ENCODE results near the gene ZNF414.

Gene ZNF414

GRCh38 chr19:8487137-8487851 is 26.7 kb downstream of the ZNF414 start:
- Histone ChIP-seq H3K27me3 (ENCODE audit: control insufficient read depth, insufficient read depth, low read length) (no peaks in the 10 kb centered on the region), H3K4me3 (ENCODE audit: low read depth, low read length) (no peak overlapping the region), H3K9ac (ENCODE audit: low read depth, low read length) (no peak overlapping the region), H3K9me3 (ENCODE audit: control insufficient read depth, insufficient read depth, low read length) (no peaks in the 10 kb centered on the region), H3K4me1 (ENCODE audit: control insufficient read depth, insufficient read depth, low read length) (no peaks in the 10 kb centered on the region), H3K36me3 (ENCODE audit: control insufficient read depth, insufficient read depth, low read length) (peaks cover 60% of the 10 kb centered on the region)

DNA sequence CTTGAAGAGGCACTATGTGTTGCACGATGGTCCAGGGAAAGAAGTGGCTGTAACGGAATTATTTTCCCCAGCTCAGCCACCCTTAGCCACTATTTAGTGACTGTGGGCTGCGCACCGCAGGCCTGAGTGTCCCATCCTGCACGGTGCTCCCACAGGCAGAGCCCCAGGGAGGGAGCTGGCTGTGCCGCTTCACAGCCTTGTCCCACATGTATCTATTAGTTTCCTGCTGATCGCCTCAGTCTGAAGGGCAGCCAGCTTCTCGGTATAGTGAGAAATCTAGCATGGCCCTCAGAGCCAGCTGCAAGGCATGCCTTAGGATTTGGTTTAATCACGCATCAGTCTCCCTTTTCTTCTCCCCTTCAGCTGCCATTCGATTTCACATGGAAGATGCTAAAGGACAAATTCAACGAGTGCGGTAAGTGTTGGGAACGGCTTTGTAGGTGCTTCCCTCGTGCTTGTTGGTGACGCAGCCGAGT is 27.3 kb downstream of the ZNF414 start:
- no peaks in the 10 kb centered on the region for H3K27me3 ChIP-seq (ENCODE audit: control insufficient read depth, insufficient read depth, low read length)
- H3K4me3 ChIP-seq (ENCODE audit: low read depth, low read length), result no peak overlapping the region
- H3K9me3 ChIP-seq (ENCODE audit: control insufficient read depth, insufficient read depth, low read length), result no peaks in the 10 kb centered on the region
- no peaks in the 10 kb centered on the region for H3K4me1 ChIP-seq (ENCODE audit: control insufficient read depth, insufficient read depth, low read length)
- peaks cover 62% of the 10 kb centered on the region for H3K36me3 ChIP-seq (ENCODE audit: control insufficient read depth, insufficient read depth, low read length)
- H3K9ac ChIP-seq (ENCODE audit: low read depth, low read length), result no peak overlapping the region

- Histone ChIP-seq H3K36me3 (ENCODE audit: control insufficient read depth, insufficient read depth, low read length) (peaks cover 62% of the 10 kb centered on the region), H3K4me3 (ENCODE audit: low read depth, low read length) (no peak overlapping the region), H3K9me3 (ENCODE audit: control insufficient read depth, insufficient read depth, low read length) (no peaks in the 10 kb centered on the region), H3K27me3 (ENCODE audit: control insufficient read depth, insufficient read depth, low read length) (no peaks in the 10 kb centered on the region), H3K4me1 (ENCODE audit: control insufficient read depth, insufficient read depth, low read length) (peaks cover 4% of the 10 kb centered on the region), H3K9ac (ENCODE audit: low read depth, low read length) (no peak overlapping the region)
Measured at GRCh38 chr19:8485561-8486371, 28.2 kb downstream of the ZNF414 start.

DNA sequence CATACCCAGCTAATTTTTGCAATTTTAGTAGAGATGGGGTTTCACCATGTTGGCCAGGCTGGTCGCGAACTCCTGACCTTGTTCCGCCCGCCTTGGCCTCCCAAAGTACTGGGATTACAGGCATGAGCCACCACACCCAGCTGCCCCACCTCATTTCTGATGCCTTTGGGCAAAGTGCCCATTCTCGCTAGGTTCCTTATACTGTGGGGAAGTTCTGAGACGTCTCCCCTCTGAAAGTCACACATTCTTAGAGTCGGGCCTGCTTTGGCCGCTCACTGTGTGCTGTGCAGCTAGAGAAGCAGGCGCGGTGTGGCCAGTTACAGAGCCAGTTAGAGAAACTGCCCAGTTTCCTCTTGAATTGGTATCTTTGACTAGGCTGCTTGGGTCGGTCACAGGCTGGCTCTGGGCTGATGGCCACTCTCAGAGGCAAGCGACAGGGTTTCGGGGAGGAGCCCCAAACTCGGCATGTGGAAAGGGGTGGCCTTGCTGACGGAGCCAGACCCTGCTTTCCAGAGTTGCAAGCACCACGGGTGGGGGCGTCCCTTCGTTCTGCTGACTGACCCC is 29.6 kb downstream of the ZNF414 start:
- Histone ChIP-seq H3K4me1 (ENCODE audit: control insufficient read depth, insufficient read depth, low read length) (peaks cover 4% of the 10 kb centered on the region), H3K27me3 (ENCODE audit: control insufficient read depth, insufficient read depth, low read length) (no peaks in the 10 kb centered on the region), H3K9me3 (ENCODE audit: control insufficient read depth, insufficient read depth, low read length) (no peaks in the 10 kb centered on the region), H3K4me3 (ENCODE audit: low read depth, low read length) (no peak overlapping the region), H3K36me3 (ENCODE audit: control insufficient read depth, insufficient read depth, low read length) (peaks cover 62% of the 10 kb centered on the region), H3K9ac (ENCODE audit: low read depth, low read length) (no peak overlapping the region)

GRCh38 chr19:8483165-8483564 is 30.8 kb downstream of the ZNF414 start:
- Histone ChIP-seq H3K4me3 (ENCODE audit: low read depth, low read length) (no peak overlapping the region), H3K4me1 (ENCODE audit: control insufficient read depth, insufficient read depth, low read length) (peaks cover 4% of the 10 kb centered on the region), H3K9me3 (ENCODE audit: control insufficient read depth, insufficient read depth, low read length) (no peaks in the 10 kb centered on the region), H3K36me3 (ENCODE audit: control insufficient read depth, insufficient read depth, low read length) (peaks cover 61% of the 10 kb centered on the region), H3K27me3 (ENCODE audit: control insufficient read depth, insufficient read depth, low read length) (no peaks in the 10 kb centered on the region), H3K9ac (ENCODE audit: low read depth, low read length) (no peak overlapping the region)

DNA sequence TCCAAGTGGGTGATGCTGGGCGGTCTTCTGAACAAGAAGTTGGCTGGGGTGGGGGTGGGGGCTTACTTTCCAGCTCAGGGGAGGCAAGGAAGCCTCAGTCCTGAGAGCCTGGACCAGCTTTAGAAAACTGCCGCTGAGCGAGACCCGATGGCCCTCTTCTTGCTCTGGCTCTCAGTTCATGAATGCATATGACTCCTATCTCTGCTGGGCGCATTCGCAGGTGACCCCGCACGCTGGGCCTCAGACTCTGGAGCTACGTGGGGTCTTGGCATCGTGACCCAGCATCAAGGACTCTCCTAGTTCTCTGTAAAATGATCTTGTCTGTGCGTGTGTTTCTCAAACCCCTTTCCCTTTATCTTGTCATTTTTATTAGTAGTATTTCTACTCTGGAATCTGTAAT is 31.3 kb downstream of the ZNF414 start:
- Histone ChIP-seq H3K4me1 (ENCODE audit: control insufficient read depth, insufficient read depth, low read length) (peaks cover 4% of the 10 kb centered on the region), H3K36me3 (ENCODE audit: control insufficient read depth, insufficient read depth, low read length) (peaks cover 61% of the 10 kb centered on the region), H3K27me3 (ENCODE audit: control insufficient read depth, insufficient read depth, low read length) (no peaks in the 10 kb centered on the region), H3K4me3 (ENCODE audit: low read depth, low read length) (no peak overlapping the region), H3K9ac (ENCODE audit: low read depth, low read length) (no peak overlapping the region), H3K9me3 (ENCODE audit: control insufficient read depth, insufficient read depth, low read length) (no peaks in the 10 kb centered on the region)

- H3K4me3 ChIP-seq (ENCODE audit: low read depth, low read length), result no peak overlapping the region
- H3K27me3 ChIP-seq (ENCODE audit: control insufficient read depth, insufficient read depth, low read length), result no peaks in the 10 kb centered on the region
- peaks cover 4% of the 10 kb centered on the region for H3K4me1 ChIP-seq (ENCODE audit: control insufficient read depth, insufficient read depth, low read length)
- no peak overlapping the region for H3K9ac ChIP-seq (ENCODE audit: low read depth, low read length)
- no peaks in the 10 kb centered on the region for H3K9me3 ChIP-seq (ENCODE audit: control insufficient read depth, insufficient read depth, low read length)
- H3K36me3 ChIP-seq (ENCODE audit: control insufficient read depth, insufficient read depth, low read length), result peaks cover 58% of the 10 kb centered on the region
Measured at GRCh38 chr19:8481616-8482015, 32.4 kb downstream of the ZNF414 start.

GRCh38 chr19:8481201-8481600 is 32.8 kb downstream of the ZNF414 start:
- Histone ChIP-seq H3K36me3 (ENCODE audit: control insufficient read depth, insufficient read depth, low read length) (peaks cover 54% of the 10 kb centered on the region), H3K4me1 (ENCODE audit: control insufficient read depth, insufficient read depth, low read length) (peaks cover 4% of the 10 kb centered on the region), H3K4me3 (ENCODE audit: low read depth, low read length) (no peak overlapping the region), H3K9ac (ENCODE audit: low read depth, low read length) (no peak overlapping the region), H3K9me3 (ENCODE audit: control insufficient read depth, insufficient read depth, low read length) (no peaks in the 10 kb centered on the region), H3K27me3 (ENCODE audit: control insufficient read depth, insufficient read depth, low read length) (no peaks in the 10 kb centered on the region)

DNA sequence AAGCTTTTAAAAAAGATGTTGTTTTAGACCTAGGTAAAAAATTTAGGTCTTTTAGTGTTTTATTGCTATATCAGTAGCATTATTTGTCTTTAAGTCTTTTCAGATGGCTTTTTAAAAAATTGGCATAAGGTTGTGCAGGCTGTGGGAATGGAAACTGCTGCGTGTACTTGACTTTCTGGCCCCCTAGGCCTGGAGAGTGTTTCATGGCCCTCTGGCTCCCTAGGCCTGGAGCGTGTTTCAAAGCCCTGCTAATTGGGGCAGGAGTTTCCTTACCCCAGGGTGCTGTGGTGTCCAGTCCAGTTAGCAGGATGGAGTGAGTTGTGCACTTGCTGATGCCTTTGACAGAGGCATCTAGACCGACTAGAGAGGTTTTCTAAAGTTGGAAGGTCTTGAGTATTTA is 35.4 kb downstream of the ZNF414 start:
- Histone ChIP-seq H3K27me3 (ENCODE audit: control insufficient read depth, insufficient read depth, low read length) (no peaks in the 10 kb centered on the region), H3K4me1 (ENCODE audit: control insufficient read depth, insufficient read depth, low read length) (peaks cover 4% of the 10 kb centered on the region), H3K9me3 (ENCODE audit: control insufficient read depth, insufficient read depth, low read length) (no peaks in the 10 kb centered on the region), H3K36me3 (ENCODE audit: control insufficient read depth, insufficient read depth, low read length) (peaks cover 44% of the 10 kb centered on the region), H3K9ac (ENCODE audit: low read depth, low read length) (no peak overlapping the region), H3K4me3 (ENCODE audit: low read depth, low read length) (no peak overlapping the region)

DNA sequence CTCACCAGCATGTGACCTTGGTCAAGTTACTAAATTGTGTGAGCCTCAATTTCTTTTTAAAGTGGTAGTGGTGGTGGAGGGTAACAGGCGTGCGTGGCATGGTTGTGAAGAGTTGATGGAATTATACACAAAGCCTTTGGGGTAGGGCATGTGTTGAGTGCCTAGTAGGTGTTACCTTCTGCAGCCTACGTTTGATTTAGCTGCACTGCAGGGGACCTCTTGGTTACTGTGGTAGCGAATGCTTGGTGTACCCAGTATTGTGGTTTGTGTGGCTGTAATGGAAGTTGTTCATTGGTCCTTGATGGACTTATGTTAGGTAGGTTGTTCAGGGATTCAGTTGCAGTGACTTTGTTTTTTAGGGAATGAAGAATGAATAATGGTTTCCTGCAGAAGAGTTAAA is 36.1 kb downstream of the ZNF414 start:
- H3K36me3 ChIP-seq (ENCODE audit: control insufficient read depth, insufficient read depth, low read length), result peaks cover 43% of the 10 kb centered on the region
- no peak overlapping the region for H3K4me3 ChIP-seq (ENCODE audit: low read depth, low read length)
- H3K9me3 ChIP-seq (ENCODE audit: control insufficient read depth, insufficient read depth, low read length), result no peaks in the 10 kb centered on the region
- no peaks in the 10 kb centered on the region for H3K27me3 ChIP-seq (ENCODE audit: control insufficient read depth, insufficient read depth, low read length)
- H3K9ac ChIP-seq (ENCODE audit: low read depth, low read length), result no peak overlapping the region
- H3K4me1 ChIP-seq (ENCODE audit: control insufficient read depth, insufficient read depth, low read length), result peaks cover 4% of the 10 kb centered on the region

- Histone ChIP-seq H3K27me3 (ENCODE audit: control insufficient read depth, insufficient read depth, low read length) (no peaks in the 10 kb centered on the region), H3K4me1 (ENCODE audit: control insufficient read depth, insufficient read depth, low read length) (peaks cover 4% of the 10 kb centered on the region), H3K4me3 (ENCODE audit: low read depth, low read length) (no peak overlapping the region), H3K9me3 (ENCODE audit: control insufficient read depth, insufficient read depth, low read length) (no peaks in the 10 kb centered on the region), H3K9ac (ENCODE audit: low read depth, low read length) (no peak overlapping the region), H3K36me3 (ENCODE audit: control insufficient read depth, insufficient read depth, low read length) (peaks cover 45% of the 10 kb centered on the region)
Measured at GRCh38 chr19:8476524-8476923, 37.4 kb downstream of the ZNF414 start.

- no peak overlapping the region for H3K9ac ChIP-seq (ENCODE audit: low read depth, low read length)
- H3K36me3 ChIP-seq (ENCODE audit: control insufficient read depth, insufficient read depth, low read length), result peaks cover 58% of the 10 kb centered on the region
- H3K27me3 ChIP-seq (ENCODE audit: control insufficient read depth, insufficient read depth, low read length), result no peaks in the 10 kb centered on the region
- no peaks in the 10 kb centered on the region for H3K4me1 ChIP-seq (ENCODE audit: control insufficient read depth, insufficient read depth, low read length)
- no peak overlapping the region for H3K4me3 ChIP-seq (ENCODE audit: low read depth, low read length)
- no peaks in the 10 kb centered on the region for H3K9me3 ChIP-seq (ENCODE audit: control insufficient read depth, insufficient read depth, low read length)
Measured at GRCh38 chr19:8475005-8475404, 39.0 kb downstream of the ZNF414 start.
